HepG2 (cell line): ENCODE data around the gene AHSG. TPM values are rescaled to one million over a fixed set of nuclear protein-coding genes. Genes with fewer than 3 reads are reported as not detected.

Experiments used
- ATAC-seq: fragments of 200-7000 bp; cut with Tn5 transposase; 3 replicates; pipeline ENCODE4 v1.9.1; 2020; ENCODE audit warnings: mild to moderate bottlenecking, moderate library complexity
- BruUV-seq: library from RNA; stranded (reverse); fragments of 400-500 nt; replicated peaks from 2 replicates; lab custom pipeline; 2021; lab: Mats Ljungman, UMichigan
- CTCF ChIA-PET: fragments of 300-600 bp; formaldehyde crosslinking; extraction: SDS; loops from one replicate; lab custom pipeline; 2021; ENCODE audit warnings: low total read pairs, inconsistent platforms, low intra/inter-chr PET ratio; lab: Yijun Ruan, JAX
- POLR2A ChIA-PET: fragments of 350-600 bp; sonication (Branson Sonifier 250); formaldehyde crosslinking; loops from one replicate; lab custom pipeline; 2020; ENCODE audit warnings: antibody characterized with exemption, inconsistent platforms; lab: Yijun Ruan, JAX
- DNase-seq: peaks from one replicate; pipeline ENCODE4 v3.0.0-alpha.2; 2015; ENCODE audit warnings: low spot score
- FAIRE-seq: peaks from 3 replicates; lab custom pipeline; 2011; peaks lifted over from hg19 to GRCh38; lab: Jason Lieb, UNC
- H2AFZ ChIP-seq: one replicate; pipeline ENCODE4 v1.6.1; 2011; ENCODE audit warnings: low read length, inconsistent platforms
- H3K27ac ChIP-seq: fragments of 300-600 bp; 3 replicates; pipeline ENCODE4 v1.8.0; 2011; ENCODE audit warnings: mixed run types, mild to moderate bottlenecking, mixed read lengths, low read length, inconsistent platforms; ENCODE audit not compliant: insufficient read depth; ENCODE audit errors: extremely low read length
- H3K27me3 ChIP-seq, 2 experiments: fragments of 200-600 bp in 1 of 2; 2 replicates in 1 of 2; 3 replicates in 1 of 2; pipeline versions ENCODE4 v1.6.0 to v1.8.0; 2011; ENCODE audit warnings: low read length in 2 of 2, mild to moderate bottlenecking in 2 of 2, moderate library complexity in 2 of 2, inconsistent platforms in 1 of 2; ENCODE audit not compliant: insufficient read depth in 2 of 2, control insufficient read depth in 1 of 2
- H3K36me3 ChIP-seq, 2 experiments: fragments of 200-600 bp in 1 of 2; replicated peaks in 1 of 2; 2 replicates in 1 of 2; 3 replicates in 1 of 2; pipeline versions ENCODE4 v1.5.1 to v1.8.0; 2011; ENCODE audit warnings: low read length in 2 of 2, inconsistent platforms in 1 of 2; ENCODE audit not compliant: insufficient read depth in 2 of 2, control insufficient read depth in 1 of 2
- H3K4me1 ChIP-seq: 2 replicates; pipeline ENCODE4 v1.5.1; 2012; ENCODE audit warnings: low read length, inconsistent platforms; ENCODE audit not compliant: insufficient read depth
- H3K4me2 ChIP-seq: 2 replicates; pipeline ENCODE4 v1.6.0; 2011; ENCODE audit warnings: low read depth, low read length, inconsistent platforms
- H3K4me3 ChIP-seq, 3 experiments: fragments of 200-600 bp in 1 of 3; sonication (generic), shearing (Covaris generic) in 1 of 3; replicated peaks in 1 of 3; 2 replicates each; pipeline ENCODE4 v1.5.1; 2011 to 2016; ENCODE audit warnings: low read length in 3 of 3, inconsistent platforms in 2 of 3, low read depth in 2 of 3, mild to moderate bottlenecking in 2 of 3, control low read depth in 1 of 3, mixed read lengths in 1 of 3; ENCODE audit not compliant: insufficient read depth in 1 of 3
- H3K79me2 ChIP-seq: one replicate; pipeline ENCODE4 v1.6.1; 2011; ENCODE audit warnings: low read length, inconsistent platforms; ENCODE audit not compliant: insufficient read depth
- H3K9ac ChIP-seq: 2 replicates; pipeline ENCODE4 v1.6.0; 2011; ENCODE audit warnings: mild to moderate bottlenecking, low read depth, low read length, inconsistent platforms; ENCODE audit not compliant: insufficient read depth
- H3K9me3 ChIP-seq: 2 replicates; pipeline ENCODE4 v1.5.1; 2012; ENCODE audit warnings: mild to moderate bottlenecking, low read length
- H4K20me1 ChIP-seq: 2 replicates; pipeline ENCODE4 v1.6.0; 2011; ENCODE audit warnings: inconsistent platforms, mild to moderate bottlenecking, low read length, moderate library complexity; ENCODE audit not compliant: insufficient read depth
- BRCA1 ChIP-seq: sonication (generic); formaldehyde crosslinking; IDR thresholded peaks from 2 replicates; pipeline ENCODE4 v1.4.0; 2020; ENCODE audit warnings: missing genetic modification reagents
- CSRNP1 ChIP-seq: sonication (generic); formaldehyde crosslinking; IDR thresholded peaks from 2 replicates; pipeline ENCODE4 v1.8.1; 2023; ENCODE audit warnings: mild to moderate bottlenecking, missing genetic modification reagents
- GATAD1 ChIP-seq: IDR thresholded peaks from 2 replicates; pipeline ENCODE4 v1.6.1; 2016; ENCODE audit warnings: missing genetic modification reagents, missing compliant biosample characterization
- GMEB1 ChIP-seq: sonication (generic); formaldehyde crosslinking; IDR thresholded peaks from 2 replicates; pipeline ENCODE4 v1.5.1; 2020; ENCODE audit warnings: missing genetic modification reagents, mild to moderate bottlenecking, borderline replicate concordance
- KMT2A ChIP-seq: sonication (generic); formaldehyde crosslinking; IDR thresholded peaks from 2 replicates; pipeline ENCODE4 v1.4.0; 2020; ENCODE audit warnings: missing genetic modification reagents
- MXI1 ChIP-seq: IDR thresholded peaks from 3 replicates; pipeline ENCODE4 v1.6.1; 2012; ENCODE audit warnings: low read depth, low read length, inconsistent platforms, borderline replicate concordance
- NONO ChIP-seq, 2 experiments: fragments of 450-650 bp in 1 of 2; sonication (generic) in 1 of 2; formaldehyde crosslinking in 1 of 2; IDR thresholded peaks in 1 of 2; conservative IDR thresholded peaks in 1 of 2; 2 replicates each; pipeline versions ENCODE4 v1.6.1 to v1.8.0; 2017 to 2022; ENCODE audit warnings: mild to moderate bottlenecking in 1 of 2, missing genetic modification reagents in 1 of 2, moderate library complexity in 1 of 2
- PHF8 ChIP-seq: sonication (generic); formaldehyde crosslinking; IDR thresholded peaks from 2 replicates; pipeline ENCODE4 v1.5.0; 2020; ENCODE audit warnings: missing genetic modification reagents
- RBM39 ChIP-seq: fragments of 200-400 bp; formaldehyde crosslinking; IDR thresholded peaks from one replicate; pipeline ENCODE4 v1.6.1; 2018; ENCODE audit warnings: antibody characterized with exemption, mild to moderate bottlenecking, low read depth, low read length; ENCODE audit not compliant: poor library complexity, severe bottlenecking
- SRY ChIP-seq: sonication (generic); formaldehyde crosslinking; IDR thresholded peaks from 2 replicates; pipeline ENCODE4 v1.8.0; 2022; ENCODE audit warnings: mild to moderate bottlenecking, missing genetic modification reagents
- TAF1 ChIP-seq: sonication (generic); formaldehyde crosslinking; IDR thresholded peaks from 2 replicates; pipeline ENCODE4 v1.4.0; 2020; ENCODE audit warnings: missing genetic modification reagents
- TCF12 ChIP-seq, 2 experiments: fragments of 450-650 bp in 1 of 2; sonication (generic) in 1 of 2; formaldehyde crosslinking in 1 of 2; IDR thresholded peaks; 2 replicates each; pipeline versions ENCODE4 v1.6.1 to v1.8.0; 2017 to 2022; ENCODE audit warnings: antibody characterized with exemption in 1 of 2, mild to moderate bottlenecking in 1 of 2, missing genetic modification reagents in 1 of 2, moderate library complexity in 1 of 2
- TFAP4 ChIP-seq: sonication (generic); IDR thresholded peaks from 2 replicates; pipeline ENCODE4 v1.6.1; 2016; ENCODE audit warnings: low read depth, borderline replicate concordance
- ZNF3 ChIP-seq: IDR thresholded peaks from 2 replicates; pipeline ENCODE4 v1.7.0; 2017; ENCODE audit warnings: inconsistent platforms
- ZNF7 ChIP-seq: IDR thresholded peaks from 2 replicates; pipeline ENCODE4 v1.6.1; 2016; ENCODE audit warnings: missing biosample characterization, missing genetic modification reagents
- ZNF816 ChIP-seq: sonication (generic); formaldehyde crosslinking; IDR thresholded peaks from 2 replicates; pipeline ENCODE4 v1.8.0; 2022; ENCODE audit warnings: missing genetic modification reagents, mild to moderate bottlenecking, borderline replicate concordance
- WGBS: methylation state at CpG from one replicate; pipeline ENCODE4 v1.1.6; 2017; ENCODE audit warnings: low lambda C conversion rate; 5-methylcytosine and 5-hydroxymethylcytosine counted together
- in situ Hi-C: cut with HindIII; loops from 2 replicates; pipeline ENCODE4 v1.10.0; 2017; ENCODE audit warnings: low pct_unique_long_range_greater_than_20kb; ENCODE audit not compliant: extremely low pct_ligation_motif_present
- intact Hi-C: fragments of 100-400 bp; cut with micrococcal nuclease; formaldehyde crosslinking; loops from one replicate; pipeline ENCODE4 v1.10.0; 2022; ENCODE audit not compliant: unreplicated experiment
- polyA plus RNA-seq, 8 experiments: library from polyadenylated mRNA; depleted of rRNA in 3 of 8; stranded (reverse) in 7 of 8; unstranded in 1 of 8; fragments of >200 nt; fragmentation: Illumina TruSeq in 4 of 8; extraction: Trizol in 4 of 8; gene quantifications; 2 replicates each; pipeline versions ENCODE4 v1.2.1 to v1.2.3, GENCODE V29; 2011 to 2016; ENCODE audit warnings: low read depth in 4 of 8, missing spikeins in 1 of 8, mixed read lengths in 1 of 8; ENCODE audit not compliant: insufficient read depth in 1 of 8
- total RNA-seq, 5 experiments: library from RNA; depleted of rRNA; stranded (reverse); fragments of >200 nt; fragmentation: Illumina TruSeq; extraction: Trizol; gene quantifications; 2 replicates each; pipeline ENCODE4 v1.2.3, GENCODE V29; 2016; ENCODE audit warnings: low read depth in 1 of 5

AHSG gene
- total and polyA plus RNA-seq, 2 of the 13 experiments (the other 11 are each of a cell fraction or from before 2014, with no cell fraction given): 2,043 to 19,152 TPM

GRCh38 chr3:186621894-186622650, 9.2 kb downstream of the AHSG start (continued):
- TF ChIP-seq NONO (IDR thresholded peaks at IDR 0.05) (no peak), NONO (CRISPR knock-in tag; conservative IDR thresholded peaks at IDR 0.05) (peak; percentile 80; the same call in 1 of the 2 replicates), BRCA1 (no peak), ZNF816 (CRISPR knock-in tag) (peak; percentile 16; the same call in 1 of the 2 replicates), GMEB1 (CRISPR knock-in tag) (peak; percentile 21; the same call in 1 of the 2 replicates), ZNF7 (CRISPR knock-in tag) (peak; percentile 32; the same call in 1 of the 2 replicates), PHF8 (0 out of 2 replicates have a peak, but pooled peaks have one; percentile 24)

DNA sequence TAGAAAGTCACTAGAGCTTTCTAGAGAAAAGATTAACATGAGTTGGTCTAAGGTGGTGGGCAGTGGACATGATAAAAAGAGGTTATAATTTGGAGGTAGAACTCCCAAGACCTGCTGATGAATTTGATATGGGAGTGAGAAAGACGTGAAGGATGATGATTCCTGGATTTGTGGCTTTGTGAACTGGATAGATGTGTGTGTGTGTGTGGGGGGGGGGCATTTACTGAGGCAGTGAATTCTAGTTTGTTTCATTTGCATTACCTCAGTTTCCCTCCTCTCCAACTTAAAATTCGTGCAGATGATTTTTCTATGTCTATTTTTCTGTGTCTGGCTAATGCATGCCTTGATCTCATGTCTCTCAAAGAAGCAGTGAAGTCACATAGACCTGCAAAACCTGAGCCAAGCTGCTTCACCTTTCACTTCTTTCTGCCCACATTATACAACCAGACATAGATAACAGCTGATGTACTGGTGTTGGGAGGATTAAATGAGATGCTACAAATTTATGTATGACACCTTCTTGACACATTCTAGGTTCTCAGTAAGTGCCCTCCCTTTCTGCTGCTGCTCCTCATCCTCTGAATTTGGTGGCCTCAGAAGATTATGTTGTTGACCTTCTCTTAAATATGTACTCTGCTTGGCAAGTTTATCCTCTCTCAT, 9.9 kb downstream of the AHSG start:
- Histone ChIP-seq H4K20me1 (peaks cover 52% of the 10 kb centered on the region), H3K4me1 (peaks cover 1% of the 10 kb centered on the region; the same call in 1 of the 2 replicates), H3K79me2 (no peaks in the 10 kb centered on the region), H3K9me3 (no peaks in the 10 kb centered on the region), H2AFZ (no peak overlapping the region), H3K9ac (no peak overlapping the region), H3K4me2 (no peak overlapping the region), H3K36me3 (peaks cover 3 to 17% of the 10 kb centered on the region in 2 experiments), H3K27ac (no peak overlapping the region), H3K4me3 (no peak overlapping the region), H3K27me3 (no peaks in the 10 kb centered on the region)
- intact Hi-C loops (loop anchor here (2.0 kb wide), 1 partner anchor 130 kb away; no protein-coding TSS in a partner anchor), in situ Hi-C loops (no loop called here)
- FAIRE-seq (no peak), DNase-seq (no peak), ATAC-seq (no peak)
- 89% methylated on average over 2 of the region's 2 CpGs for WGBS
- no TSS peak for BruUV-seq
- CTCF ChIA-PET: no interaction called here
- POLR2A ChIA-PET: interaction anchor here (1.0 to 27.1 kb wide), 10 partner anchors 8 to 123 kb away, joined by 3 to 854 read pairs (median 4); partner anchors contain the start of genes AHSG, DNAJB11 and HRG
- TF ChIP-seq TAF1 (CRISPR knock-in tag): no peak
- TF ChIP-seq RBM39: no peak
- TF ChIP-seq CSRNP1 (CRISPR knock-in tag): no peak
- peak; percentile 38; the same call in 1 of the 2 replicates for TF ChIP-seq TFAP4
- TF ChIP-seq GATAD1: no peak
- TF ChIP-seq ZNF3 (CRISPR knock-in tag): no peak
- TF ChIP-seq KMT2A (CRISPR knock-in tag): no peak
- TF ChIP-seq MXI1: no peak
- no peak for TF ChIP-seq TCF12 (IDR thresholded peaks at IDR 0.05)
- no peak for TF ChIP-seq TCF12 (CRISPR knock-in tag; IDR thresholded peaks at IDR 0.05)
- TF ChIP-seq SRY (CRISPR knock-in tag): no peak
